GM12878 (cell line): Measurements from ENCODE around the gene ZDHHC1. TPM values are rescaled to one million over a fixed set of nuclear protein-coding genes. Genes with fewer than 3 reads are reported as not detected.

Experiments used
- ATAC-seq: fragments of 200-7000 bp; cut with Tn5 transposase; 3 replicates; pipeline ENCODE4 v1.9.1; 2020; ENCODE audit warnings: mild to moderate bottlenecking, moderate library complexity
- BruUV-seq: library from RNA; stranded (reverse); fragments of 400-500 nt; replicated peaks from 2 replicates; lab custom pipeline; 2021; lab: Mats Ljungman, UMichigan
- CTCF ChIA-PET: fragments of 300-600 bp; sonication (Branson Sonifier 250); formaldehyde crosslinking; extraction: SDS; loops from one replicate; lab custom pipeline; 2021; ENCODE audit warnings: inconsistent platforms; lab: Yijun Ruan, JAX
- POLR2A ChIA-PET: fragments of 350-600 bp; formaldehyde crosslinking; extraction: SDS; loops from one replicate; lab custom pipeline; 2021; ENCODE audit warnings: inconsistent platforms; lab: Charles Lee
- RAD21 ChIA-PET: fragments of 300-600 bp; sonication (Branson Sonifier 250); formaldehyde crosslinking; loops from one replicate; lab custom pipeline; 2023; ENCODE audit warnings: antibody characterized with exemption; ENCODE audit not compliant: unreplicated experiment; lab: Charles Lee
- SMC1A ChIA-PET: fragments of 300-600 bp; sonication (Branson Sonifier 250); formaldehyde crosslinking; loops from one replicate; lab custom pipeline; 2023; ENCODE audit not compliant: unreplicated experiment, uncharacterized antibody; lab: Charles Lee
- DNase-seq: peaks from one replicate; pipeline ENCODE4 v3.0.0-alpha.2; 2011; ENCODE audit warnings: low read depth, low spot score
- FAIRE-seq: peaks from 3 replicates; lab custom pipeline; 2011; peaks lifted over from hg19 to GRCh38; lab: Jason Lieb, UNC
- H2AFZ ChIP-seq: 2 replicates; pipeline ENCODE4 v1.6.0; 2011; ENCODE audit warnings: low read depth, low read length, control low read depth; ENCODE audit not compliant: control insufficient read depth
- H3K27ac ChIP-seq: 2 replicates; pipeline ENCODE4 v1.5.1; 2011; ENCODE audit warnings: control low read depth; ENCODE audit not compliant: control insufficient read depth, insufficient read depth
- H3K27me3 ChIP-seq, 2 experiments: replicated peaks in 1 of 2; 2 replicates each; pipeline versions ENCODE4 v1.6.0 to v1.6.1; 2011; ENCODE audit warnings: low read length in 1 of 2; ENCODE audit not compliant: control insufficient read depth in 2 of 2, insufficient read depth in 2 of 2
- H3K36me3 ChIP-seq, 2 experiments: 2 replicates each; pipeline ENCODE4 v1.5.1; 2011; ENCODE audit warnings: low read length in 1 of 2; ENCODE audit not compliant: control insufficient read depth in 2 of 2, insufficient read depth in 2 of 2
- H3K4me1 ChIP-seq: 2 replicates; pipeline ENCODE4 v1.6.1; 2011; ENCODE audit warnings: mild to moderate bottlenecking, low read length, moderate library complexity, mixed read lengths; ENCODE audit not compliant: control insufficient read depth, insufficient read depth
- H3K4me2 ChIP-seq: 2 replicates; pipeline ENCODE4 v1.6.0; 2011; ENCODE audit warnings: control low read depth; ENCODE audit not compliant: control insufficient read depth, insufficient read depth
- H3K4me3 ChIP-seq: fragments of 200-600 bp; sonication (generic); 2 replicates; pipeline ENCODE4 v1.5.1; 2016
- H3K79me2 ChIP-seq: 2 replicates; pipeline ENCODE4 v1.6.0; 2011; ENCODE audit warnings: low read length; ENCODE audit not compliant: control insufficient read depth, insufficient read depth
- H3K9ac ChIP-seq: 2 replicates; pipeline ENCODE4 v1.8.0; 2011; ENCODE audit warnings: low read length, control low read depth, mixed read lengths; ENCODE audit not compliant: control insufficient read depth, insufficient read depth
- H3K9me3 ChIP-seq: replicated peaks from 3 replicates; pipeline ENCODE4 v1.5.1; 2011; ENCODE audit warnings: mild to moderate bottlenecking, low read length; ENCODE audit not compliant: control insufficient read depth, insufficient read depth
- H4K20me1 ChIP-seq: 2 replicates; pipeline ENCODE4 v1.6.0; 2011; ENCODE audit not compliant: control insufficient read depth, insufficient read depth
- CBFB ChIP-seq: IDR thresholded peaks from 2 replicates; pipeline ENCODE4 v1.6.1; 2016; ENCODE audit warnings: antibody characterized with exemption, low read depth
- KLF5 ChIP-seq: fragments of 450-650 bp; IDR thresholded peaks from 2 replicates; pipeline ENCODE4 v1.6.1; 2014; ENCODE audit warnings: mild to moderate bottlenecking; ENCODE audit not compliant: partially characterized antibody
- NRF1 ChIP-seq: conservative IDR thresholded peaks from 2 replicates; pipeline ENCODE4 v1.6.1; 2011; ENCODE audit warnings: mild to moderate bottlenecking, low read depth, low read length, improper control_type of control experiment
- PAX8 ChIP-seq: fragments of 450-650 bp; IDR thresholded peaks from 2 replicates; pipeline ENCODE4 v1.6.1; 2017; ENCODE audit warnings: mild to moderate bottlenecking, moderate library complexity
- RELA ChIP-seq: fragments of 450-650 bp; IDR thresholded peaks from 2 replicates; pipeline ENCODE4 v1.8.0; 2014; ENCODE audit warnings: borderline replicate concordance; ENCODE audit not compliant: partially characterized antibody
- SMAD5 ChIP-seq: IDR thresholded peaks from 2 replicates; pipeline ENCODE4 v1.6.1; 2016; ENCODE audit warnings: antibody characterized with exemption, low read depth
- TBL1XR1 ChIP-seq: IDR thresholded peaks from 2 replicates; pipeline ENCODE4 v1.6.1; 2012; ENCODE audit warnings: low read depth, low read length, improper control_type of control experiment
- ZBED1 ChIP-seq: IDR thresholded peaks from 2 replicates; pipeline ENCODE4 v1.6.1; 2016; ENCODE audit warnings: borderline replicate concordance
- ZSCAN29 ChIP-seq: fragments of 450-650 bp; IDR thresholded peaks from 2 replicates; pipeline ENCODE4 v1.6.1; 2017; ENCODE audit warnings: mild to moderate bottlenecking, moderate library complexity
- WGBS: methylation state at CpG from one replicate; pipeline ENCODE4 v1.1.6; 2016; ENCODE audit warnings: low lambda C conversion rate; ENCODE audit not compliant: insufficient replicate concordance, insufficient coverage; ENCODE audit errors: missing lambda C conversion rate; 5-methylcytosine and 5-hydroxymethylcytosine counted together
- in situ Hi-C: fragments of 300-500 bp; cut with MboI; formaldehyde crosslinking; loops from 9 replicates; pipeline ENCODE4 v1.14.3; 2018; ENCODE audit warnings: mixed read lengths
- intact Hi-C: fragments of 100-400 bp; cut with micrococcal nuclease; formaldehyde crosslinking; loops from one replicate; pipeline ENCODE4 v1.14.2; 2022; ENCODE audit not compliant: unreplicated experiment
- polyA plus RNA-seq, 11 experiments: library from polyadenylated mRNA; depleted of rRNA in 4 of 11; unstranded in 6 of 11; stranded (reverse) in 5 of 11; fragments of >200 nt; fragmentation: Nextera tagmentation in 4 of 11; fragmentation: Illumina TruSeq in 1 of 11; extraction: Ambion mirVana in 4 of 11; extraction: Trizol in 1 of 11; gene quantifications; 1 replicate in 1 of 11; 2 replicates in 10 of 11; pipeline versions ENCODE4 v1.2.1 to v1.2.3, GENCODE V29; 2011 to 2016; ENCODE audit warnings: inconsistent platforms in 2 of 11, missing spikeins in 2 of 11, low read depth in 1 of 11
- total RNA-seq, 4 experiments: library from RNA; depleted of rRNA in 3 of 4; stranded (reverse); fragments of >200 nt in 3 of 4; fragmentation: Illumina TruSeq in 1 of 4; extraction: Trizol in 1 of 4; gene quantifications; 2 replicates each; pipeline versions ENCODE4 v1.2.1 to v1.2.3, GENCODE V29; 2013 to 2021
- TF ChIP-seq, protein P1 (sequence below): IDR thresholded peaks from 2 replicates; pipeline ENCODE4 v1.6.1; 2012; ENCODE audit warnings: low read length, inconsistent platforms

ZDHHC1 gene
- total and polyA plus RNA-seq, 10 of the 15 experiments (the other 5 are each of a cell fraction or from before 2014, with no cell fraction given): 0.07 to 1.2 (median 0.66) TPM; not detected in 2

DNA sequence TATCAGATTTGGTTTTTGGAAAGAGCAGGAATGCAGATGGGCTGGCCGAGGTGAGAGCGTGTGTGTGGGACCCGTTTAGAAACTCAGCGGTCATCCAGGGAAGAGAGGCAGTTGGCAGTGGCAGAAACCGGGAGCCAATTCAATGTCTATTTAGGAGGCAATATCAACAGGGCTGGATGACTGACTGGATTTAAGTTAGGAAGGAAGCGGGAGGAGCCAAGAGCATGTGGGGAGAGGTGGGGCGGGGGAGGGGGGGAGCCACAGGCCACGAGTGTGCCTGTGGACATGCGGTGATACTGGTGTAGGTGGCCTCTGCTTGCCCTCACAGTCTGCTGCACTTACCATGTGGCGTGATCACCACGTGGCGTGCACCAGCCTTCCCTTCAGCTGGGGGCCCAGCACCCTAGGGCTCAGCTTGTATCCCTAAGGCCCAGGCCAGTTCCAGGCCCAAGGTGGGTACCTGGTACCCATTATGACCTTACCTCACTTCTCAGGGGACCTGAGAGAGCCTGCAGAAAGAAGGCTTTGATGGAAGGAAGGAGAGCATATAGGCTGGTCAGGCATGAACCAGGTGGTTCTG, 12.2 kb downstream of the ZDHHC1 start:
- no peaks in the 10 kb centered on the region for H3K36me3 ChIP-seq
- no peaks in the 10 kb centered on the region for H3K79me2 ChIP-seq
- ChIA-PET CTCF (no interaction called here), RAD21 (no interaction called here), SMC1A (no interaction called here), POLR2A (no interaction called here)
- FAIRE-seq (no peak), DNase-seq (no peak), ATAC-seq (no peak)
- TF ChIP-seq NRF1 (no peak), ZSCAN29 (no peak), ZBED1 (no peak), TBL1XR1 (no peak), SMAD5 (no peak), PAX8 (no peak), CBFB (no peak), KLF5 (no peak), RELA (no peak)
- TF ChIP-seq, protein P1, sequence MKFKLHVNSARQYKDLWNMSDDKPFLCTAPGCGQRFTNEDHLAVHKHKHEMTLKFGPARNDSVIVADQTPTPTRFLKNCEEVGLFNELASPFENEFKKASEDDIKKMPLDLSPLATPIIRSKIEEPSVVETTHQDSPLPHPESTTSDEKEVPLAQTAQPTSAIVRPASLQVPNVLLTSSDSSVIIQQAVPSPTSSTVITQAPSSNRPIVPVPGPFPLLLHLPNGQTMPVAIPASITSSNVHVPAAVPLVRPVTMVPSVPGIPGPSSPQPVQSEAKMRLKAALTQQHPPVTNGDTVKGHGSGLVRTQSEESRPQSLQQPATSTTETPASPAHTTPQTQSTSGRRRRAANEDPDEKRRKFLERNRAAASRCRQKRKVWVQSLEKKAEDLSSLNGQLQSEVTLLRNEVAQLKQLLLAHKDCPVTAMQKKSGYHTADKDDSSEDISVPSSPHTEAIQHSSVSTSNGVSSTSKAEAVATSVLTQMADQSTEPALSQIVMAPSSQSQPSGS: no peak
- H4K20me1 ChIP-seq: no peaks in the 10 kb centered on the region
- H3K4me1 ChIP-seq: no peaks in the 10 kb centered on the region
- H3K9me3 ChIP-seq: no peaks in the 10 kb centered on the region
- H3K9ac ChIP-seq: no peak overlapping the region
- H3K4me3 ChIP-seq: no peak overlapping the region
- no peak overlapping the region for H2AFZ ChIP-seq
- WGBS: 45% methylated on average over 11 of the region's 12 CpGs
- intact Hi-C loops: no loop called here
- no TSS peak for BruUV-seq
- H3K27ac ChIP-seq: no peak overlapping the region
- in situ Hi-C loops: loop anchor here (25.0 kb wide), 1 partner anchor 417 kb away; the partner anchor contains the start of gene CES4A
- no peaks in the 10 kb centered on the region; a peak in 1 of 4 replicates for H3K27me3 ChIP-seq
- no peak overlapping the region for H3K4me2 ChIP-seq
